Measurements from ENCODE around the gene TUBB.

DNA sequence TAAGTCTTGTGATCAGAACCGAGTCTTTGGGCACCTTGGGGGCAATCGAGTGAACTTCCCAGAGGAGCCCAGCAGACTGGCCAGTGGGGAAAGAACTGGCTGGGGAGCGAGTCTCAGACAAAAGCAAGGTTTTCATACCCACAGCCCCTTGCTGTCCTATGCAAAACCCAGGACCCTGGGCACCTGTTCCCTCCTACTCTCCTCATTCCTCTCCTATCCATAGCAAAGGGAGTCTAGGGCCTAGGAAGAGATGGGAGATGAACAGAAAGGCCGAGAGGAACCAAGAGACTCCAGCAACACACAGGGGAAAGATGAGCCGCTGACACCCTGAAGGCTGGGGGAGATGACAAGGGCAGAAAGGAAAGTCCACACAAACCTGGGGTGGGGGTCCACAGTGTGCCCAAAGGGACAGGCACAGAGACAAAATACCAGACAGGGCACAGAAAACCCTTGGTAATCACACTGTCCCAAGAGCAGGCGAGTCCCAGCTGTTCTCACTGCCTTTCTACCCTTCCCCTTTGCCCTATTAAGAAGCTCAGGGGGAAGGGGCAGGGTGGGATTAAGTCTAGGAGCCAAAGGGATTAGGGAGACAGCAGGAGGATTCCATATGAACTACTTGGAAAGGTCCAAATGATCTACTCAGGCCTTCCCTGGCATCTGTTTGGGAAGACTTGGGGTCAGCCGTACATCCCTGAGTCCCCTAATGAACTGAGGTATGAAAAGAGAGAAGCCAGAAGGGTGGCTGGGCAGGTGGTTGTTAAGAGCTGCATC lies 40.2 kb upstream of the TUBB start:
- TF ChIP-seq POLR2A (IDR thresholded peaks at IDR 0.05), result no peak
- TF ChIP-seq, protein P1, sequence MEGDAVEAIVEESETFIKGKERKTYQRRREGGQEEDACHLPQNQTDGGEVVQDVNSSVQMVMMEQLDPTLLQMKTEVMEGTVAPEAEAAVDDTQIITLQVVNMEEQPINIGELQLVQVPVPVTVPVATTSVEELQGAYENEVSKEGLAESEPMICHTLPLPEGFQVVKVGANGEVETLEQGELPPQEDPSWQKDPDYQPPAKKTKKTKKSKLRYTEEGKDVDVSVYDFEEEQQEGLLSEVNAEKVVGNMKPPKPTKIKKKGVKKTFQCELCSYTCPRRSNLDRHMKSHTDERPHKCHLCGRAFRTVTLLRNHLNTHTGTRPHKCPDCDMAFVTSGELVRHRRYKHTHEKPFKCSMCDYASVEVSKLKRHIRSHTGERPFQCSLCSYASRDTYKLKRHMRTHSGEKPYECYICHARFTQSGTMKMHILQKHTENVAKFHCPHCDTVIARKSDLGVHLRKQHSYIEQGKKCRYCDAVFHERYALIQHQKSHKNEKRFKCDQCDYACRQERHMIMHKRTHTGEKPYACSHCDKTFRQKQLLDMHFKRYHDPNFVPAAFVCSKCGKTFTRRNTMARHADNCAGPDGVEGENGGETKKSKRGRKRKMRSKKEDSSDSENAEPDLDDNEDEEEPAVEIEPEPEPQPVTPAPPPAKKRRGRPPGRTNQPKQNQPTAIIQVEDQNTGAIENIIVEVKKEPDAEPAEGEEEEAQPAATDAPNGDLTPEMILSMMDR (IDR thresholded peaks at IDR 0.05), result no peak
